IMR-90 (cell line): ENCODE results near the gene TMEM95. TPM values are rescaled to one million over a fixed set of nuclear protein-coding genes. Genes with fewer than 3 reads are reported as not detected.

Experiments used
- ATAC-seq: fragments of 200-7000 bp; cut with Tn5 transposase; 2 replicates; pipeline ENCODE4 v1.9.1; 2020; ENCODE audit warnings: low read depth, mild to moderate bottlenecking, moderate library complexity
- BruUV-seq: library from RNA; stranded (reverse); fragments of 400-500 nt; replicated peaks from 2 replicates; lab custom pipeline; 2021; lab: Mats Ljungman, UMichigan
- CTCF ChIA-PET: fragments of 300-600 bp; formaldehyde crosslinking; extraction: SDS; loops from one replicate; lab custom pipeline; 2021; ENCODE audit warnings: antibody characterized with exemption; lab: Yijun Ruan, JAX
- POLR2A ChIA-PET: fragments of 300-600 bp; sonication (Branson Sonifier 250); formaldehyde crosslinking; loops from one replicate; lab custom pipeline; 2022; ENCODE audit warnings: antibody characterized with exemption; ENCODE audit not compliant: unreplicated experiment; lab: Charles Lee
- DNase-seq: peaks from one replicate; pipeline ENCODE4 v3.0.0; 2013
- H2AFZ ChIP-seq: replicated peaks from 2 replicates; pipeline ENCODE3; 2013; ENCODE audit warnings: low read length, mild to moderate bottlenecking; ENCODE audit not compliant: poor library complexity
- H2AK5ac ChIP-seq: 2 replicates; pipeline ENCODE4 v1.6.1; 2013; ENCODE audit warnings: low read depth, low read length, inconsistent platforms
- H2AK9ac ChIP-seq: replicated peaks from 2 replicates; pipeline ENCODE3; 2013; ENCODE audit warnings: mild to moderate bottlenecking, low read depth, low read length, moderate library complexity; ENCODE audit not compliant: poor library complexity
- H2BK120ac ChIP-seq: 2 replicates; pipeline ENCODE4 v1.6.1; 2013; ENCODE audit warnings: low read depth, low read length, inconsistent platforms
- H2BK15ac ChIP-seq: 3 replicates; pipeline ENCODE4 v1.6.1; 2013; ENCODE audit warnings: low read depth, low read length, inconsistent platforms
- H2BK20ac ChIP-seq: 2 replicates; pipeline ENCODE4 v1.6.1; 2013; ENCODE audit warnings: low read depth, mild to moderate bottlenecking, inconsistent platforms, low read length, moderate library complexity
- H2BK5ac ChIP-seq: 2 replicates; pipeline ENCODE4 v1.6.1; 2013; ENCODE audit warnings: mild to moderate bottlenecking, low read depth, low read length, inconsistent platforms; ENCODE audit not compliant: poor library complexity, severe bottlenecking
- H3K14ac ChIP-seq: replicated peaks from 2 replicates; pipeline ENCODE4 v1.6.1; 2013; ENCODE audit warnings: low read depth, low read length, inconsistent platforms
- H3K18ac ChIP-seq: 2 replicates; pipeline ENCODE4 v1.6.1; 2013; ENCODE audit warnings: low read depth, low read length, control low read depth
- H3K23ac ChIP-seq: 2 replicates; pipeline ENCODE4 v1.6.1; 2013; ENCODE audit warnings: low read depth, low read length, inconsistent platforms
- H3K27ac ChIP-seq: 2 replicates; pipeline ENCODE4 v1.5.1; 2013; ENCODE audit warnings: mild to moderate bottlenecking, control low read depth, low read length; ENCODE audit not compliant: insufficient read depth
- H3K27me3 ChIP-seq: 2 replicates; pipeline ENCODE4 v1.6.1; 2013; ENCODE audit warnings: low read length; ENCODE audit not compliant: control insufficient read depth, insufficient read depth
- H3K36me3 ChIP-seq: 2 replicates; pipeline ENCODE4 v1.6.1; 2013; ENCODE audit warnings: low read length, mixed read lengths; ENCODE audit not compliant: control insufficient read depth, insufficient read depth
- H3K4ac ChIP-seq: 2 replicates; pipeline ENCODE4 v1.6.1; 2013; ENCODE audit warnings: low read depth, low read length, inconsistent platforms
- H3K4me1 ChIP-seq: 2 replicates; pipeline ENCODE4 v1.6.1; 2013; ENCODE audit warnings: low read length, mixed read lengths; ENCODE audit not compliant: control insufficient read depth, insufficient read depth
- H3K4me2 ChIP-seq: 2 replicates; pipeline ENCODE4 v1.6.1; 2013; ENCODE audit warnings: low read depth, mild to moderate bottlenecking, control low read depth, low read length, moderate library complexity
- H3K4me3 ChIP-seq: 2 replicates; pipeline ENCODE4 v1.5.1; 2013; ENCODE audit warnings: low read depth, mild to moderate bottlenecking, control low read depth, low read length, moderate library complexity; ENCODE audit not compliant: insufficient read depth
- H3K56ac ChIP-seq: 2 replicates; pipeline ENCODE4 v1.6.1; 2013; ENCODE audit warnings: low read length, inconsistent platforms; ENCODE audit not compliant: insufficient read depth; ENCODE audit errors: extremely low read depth
- H3K79me1 ChIP-seq, 2 experiments: 2 replicates each; pipeline ENCODE4 v1.6.1; 2013; ENCODE audit warnings: low read length in 2 of 2, inconsistent platforms in 1 of 2, low read depth in 1 of 2
- H3K9ac ChIP-seq: 2 replicates; pipeline ENCODE4 v1.6.1; 2013; ENCODE audit warnings: low read depth, low read length, control low read depth
- H3K9me1 ChIP-seq: 2 replicates; pipeline ENCODE4 v1.6.1; 2013; ENCODE audit warnings: low read length, inconsistent platforms; ENCODE audit not compliant: insufficient read depth
- H3K9me3 ChIP-seq: 2 replicates; pipeline ENCODE4 v1.6.1; 2013; ENCODE audit warnings: low read length; ENCODE audit not compliant: control insufficient read depth, insufficient read depth
- H4K20me1 ChIP-seq: 2 replicates; pipeline ENCODE4 v1.6.1; 2013; ENCODE audit warnings: low read length, inconsistent platforms; ENCODE audit not compliant: insufficient read depth
- H4K5ac ChIP-seq: 2 replicates; pipeline ENCODE4 v1.6.1; 2013; ENCODE audit warnings: mild to moderate bottlenecking, low read depth, low read length, control low read depth
- H4K8ac ChIP-seq, 2 experiments: 2 replicates each; pipeline ENCODE4 v1.6.1; 2013; ENCODE audit warnings: low read depth in 2 of 2, low read length in 2 of 2, control low read depth in 1 of 2, inconsistent platforms in 1 of 2
- H4K91ac ChIP-seq: 2 replicates; pipeline ENCODE4 v1.6.1; 2013; ENCODE audit warnings: low read depth, low read length, inconsistent platforms; ENCODE audit not compliant: insufficient read depth
- BHLHE40 ChIP-seq: fragments of 150-350 bp; IDR thresholded peaks from 2 replicates; pipeline ENCODE4 v1.6.1; 2016; ENCODE audit warnings: mild to moderate bottlenecking, low read depth, low read length
- CEBPB ChIP-seq: IDR thresholded peaks from 2 replicates; pipeline ENCODE4 v1.6.1; 2012; ENCODE audit warnings: low read depth, low read length, improper control_type of control experiment
- CHD1 ChIP-seq: IDR thresholded peaks from 2 replicates; pipeline ENCODE4 v1.6.1; 2012; ENCODE audit warnings: low read depth, low read length, improper control_type of control experiment
- FOS ChIP-seq: fragments of 150-350 bp; IDR thresholded peaks from 2 replicates; pipeline ENCODE4 v1.6.1; 2016; ENCODE audit warnings: low read depth, low read length
- MAFK ChIP-seq: IDR thresholded peaks from 2 replicates; pipeline ENCODE4 v1.6.1; 2012; ENCODE audit warnings: low read depth, low read length, improper control_type of control experiment
- MAZ ChIP-seq: IDR thresholded peaks from 2 replicates; pipeline ENCODE4 v1.6.1; 2012; ENCODE audit warnings: low read depth, mild to moderate bottlenecking, low read length, improper control_type of control experiment, moderate library complexity, borderline replicate concordance
- MXI1 ChIP-seq: IDR thresholded peaks from 2 replicates; pipeline ENCODE4 v1.6.1; 2012; ENCODE audit warnings: low read depth, mild to moderate bottlenecking, low read length, moderate library complexity, borderline replicate concordance
- POLR2A ChIP-seq: IDR thresholded peaks from 2 replicates; pipeline ENCODE4 v1.6.1; 2012; ENCODE audit warnings: mild to moderate bottlenecking, low read depth, low read length
- RAD21 ChIP-seq: IDR thresholded peaks from 2 replicates; pipeline ENCODE4 v1.6.1; 2012; ENCODE audit warnings: low read length, improper control_type of control experiment
- RCOR1 ChIP-seq: IDR thresholded peaks from 2 replicates; pipeline ENCODE4 v1.6.1; 2012; ENCODE audit warnings: mild to moderate bottlenecking, low read length, improper control_type of control experiment; ENCODE audit not compliant: insufficient replicate concordance
- RFX5 ChIP-seq: IDR thresholded peaks from 2 replicates; pipeline ENCODE4 v1.8.0; 2012; ENCODE audit warnings: low read depth, mild to moderate bottlenecking, low read length, moderate library complexity
- WGBS, 2 experiments: methylation state at CpG; one replicate each; pipeline versions ENCODE4 v1.1.5 to v1.1.7; 2013; ENCODE audit warnings: missing lambda C conversion rate in 2 of 2; ENCODE audit not compliant: insufficient read length in 1 of 2; ENCODE audit errors: extremely low coverage in 2 of 2; 5-methylcytosine and 5-hydroxymethylcytosine counted together
- dilution Hi-C: fragments of 300-500 bp; cut with HindIII; formaldehyde crosslinking; loops from one replicate; pipeline ENCODE4 v1.14.3; 2018; ENCODE audit warnings: low sequenced_read_pairs; ENCODE audit not compliant: unreplicated experiment
- in situ Hi-C: fragments of 300-500 bp; cut with MboI; formaldehyde crosslinking; loops from 3 replicates; pipeline ENCODE4 v1.14.3; 2019; ENCODE audit warnings: low sequenced_read_pairs, inconsistent platforms, mixed read lengths
- intact Hi-C: fragments of 100-400 bp; cut with micrococcal nuclease; formaldehyde crosslinking; loops from 2 replicates; pipeline ENCODE4 v1.10.0; 2022
- polyA plus RNA-seq, 3 experiments: library from polyadenylated mRNA; depleted of rRNA; stranded (reverse); fragments of >200 nt; gene quantifications; 2 replicates each; pipeline ENCODE4 v1.2.3, GENCODE V29; 2012; ENCODE audit warnings: low replicate concordance in 1 of 3
- total RNA-seq: library from RNA; depleted of rRNA; stranded (reverse); fragments of >200 nt; gene quantifications from 2 replicates; pipeline ENCODE4 v1.2.3, GENCODE V29; 2012
- TF ChIP-seq, protein P1 (sequence below): conservative IDR thresholded peaks from 2 replicates; pipeline ENCODE4 v1.5.1; 2012; ENCODE audit warnings: mild to moderate bottlenecking, low read depth, low read length, improper control_type of control experiment
- TF ChIP-seq, protein P2 (sequence below): fragments of 150-350 bp; IDR thresholded peaks from 2 replicates; pipeline ENCODE4 v1.6.1; 2017; ENCODE audit warnings: mild to moderate bottlenecking, antibody characterized with exemption, low read length, low read depth
- TF ChIP-seq, protein P3 (sequence below): fragments of 150-350 bp; IDR thresholded peaks from 2 replicates; pipeline ENCODE4 v1.6.1; 2016; ENCODE audit warnings: low read depth, mild to moderate bottlenecking, low read length, moderate library complexity, borderline replicate concordance

Gene TMEM95
- total and polyA plus RNA-seq, 2 of the 4 experiments (the other 2 are of a cell fraction) = not detected

DNA sequence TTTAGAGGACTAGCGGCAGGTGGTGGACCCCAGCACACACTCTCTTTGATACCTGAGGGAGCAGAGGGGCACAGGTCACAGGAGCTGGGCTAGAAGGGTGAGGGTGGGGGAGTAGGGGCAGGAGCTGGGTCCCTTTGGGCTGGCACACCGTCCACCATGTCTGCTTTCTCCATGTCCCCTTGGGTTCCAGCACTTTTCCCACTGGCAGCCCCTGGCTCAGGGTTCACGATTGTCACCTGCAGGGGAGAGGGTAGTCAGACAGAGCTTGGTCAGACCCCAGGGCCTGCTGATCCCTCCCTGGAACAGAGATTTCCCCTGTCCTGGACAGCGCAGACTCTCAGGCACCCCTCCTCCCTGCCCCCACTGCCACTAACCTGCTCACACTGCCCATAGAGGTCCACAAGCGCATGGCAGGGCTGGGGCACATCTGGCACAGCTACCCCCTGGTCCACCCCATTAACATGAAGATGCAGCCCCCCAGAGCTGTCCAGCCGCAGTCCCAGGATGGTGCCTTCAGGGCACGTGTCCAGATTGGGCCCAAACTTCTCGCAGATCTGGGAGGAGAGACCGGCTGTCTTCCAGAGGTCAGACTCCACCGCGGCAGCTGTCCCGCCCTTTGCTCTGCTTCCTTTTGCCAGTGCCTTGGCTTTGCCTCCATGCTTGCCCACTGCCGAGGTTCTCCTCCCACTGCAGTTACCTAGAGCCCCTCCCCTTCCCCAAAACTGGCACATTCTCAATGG lies 36.7 kb upstream of the TMEM95 start:
- ChIA-PET CTCF (no interaction called here), POLR2A (no interaction called here)
- Histone ChIP-seq H3K4me1 (peaks cover 7% of the 10 kb centered on the region), H3K18ac (no peak overlapping the region), H3K9me3 (no peaks in the 10 kb centered on the region), H2BK20ac (no peak overlapping the region), H3K36me3 (peaks cover 67% of the 10 kb centered on the region), H3K79me1 (peaks cover 9 to 21% of the 10 kb centered on the region in 2 experiments; a peak in 3 of 4 replicates), H3K4ac (no peak overlapping the region), H2AK9ac (no peak overlapping the region), H2AK5ac (no peak overlapping the region), H3K27ac (no peak overlapping the region), H3K9me1 (0 out of 2 replicates have a peak, but pooled peaks cover 4% of the 10 kb centered on the region), H4K8ac (no peak overlapping the region), H4K5ac (no peak overlapping the region), H2BK15ac (no peak overlapping the region), H3K14ac (no peak overlapping the region), H3K23ac (no peak overlapping the region), H3K4me2 (no peak overlapping the region), H3K9ac (no peak overlapping the region), H2BK120ac (no peak overlapping the region), H4K91ac (no peak overlapping the region), H4K20me1 (peaks cover 16% of the 10 kb centered on the region), H2BK5ac (no peak overlapping the region), H3K56ac (no peak overlapping the region), H3K4me3 (no peak overlapping the region), H3K27me3 (no peaks in the 10 kb centered on the region), H2AFZ (no peak overlapping the region)
- no peak for TF ChIP-seq BHLHE40
- TF ChIP-seq, protein P1, sequence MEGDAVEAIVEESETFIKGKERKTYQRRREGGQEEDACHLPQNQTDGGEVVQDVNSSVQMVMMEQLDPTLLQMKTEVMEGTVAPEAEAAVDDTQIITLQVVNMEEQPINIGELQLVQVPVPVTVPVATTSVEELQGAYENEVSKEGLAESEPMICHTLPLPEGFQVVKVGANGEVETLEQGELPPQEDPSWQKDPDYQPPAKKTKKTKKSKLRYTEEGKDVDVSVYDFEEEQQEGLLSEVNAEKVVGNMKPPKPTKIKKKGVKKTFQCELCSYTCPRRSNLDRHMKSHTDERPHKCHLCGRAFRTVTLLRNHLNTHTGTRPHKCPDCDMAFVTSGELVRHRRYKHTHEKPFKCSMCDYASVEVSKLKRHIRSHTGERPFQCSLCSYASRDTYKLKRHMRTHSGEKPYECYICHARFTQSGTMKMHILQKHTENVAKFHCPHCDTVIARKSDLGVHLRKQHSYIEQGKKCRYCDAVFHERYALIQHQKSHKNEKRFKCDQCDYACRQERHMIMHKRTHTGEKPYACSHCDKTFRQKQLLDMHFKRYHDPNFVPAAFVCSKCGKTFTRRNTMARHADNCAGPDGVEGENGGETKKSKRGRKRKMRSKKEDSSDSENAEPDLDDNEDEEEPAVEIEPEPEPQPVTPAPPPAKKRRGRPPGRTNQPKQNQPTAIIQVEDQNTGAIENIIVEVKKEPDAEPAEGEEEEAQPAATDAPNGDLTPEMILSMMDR = no peak
- no peak for TF ChIP-seq POLR2A
- no peak for TF ChIP-seq RAD21
- TF ChIP-seq, protein P2, sequence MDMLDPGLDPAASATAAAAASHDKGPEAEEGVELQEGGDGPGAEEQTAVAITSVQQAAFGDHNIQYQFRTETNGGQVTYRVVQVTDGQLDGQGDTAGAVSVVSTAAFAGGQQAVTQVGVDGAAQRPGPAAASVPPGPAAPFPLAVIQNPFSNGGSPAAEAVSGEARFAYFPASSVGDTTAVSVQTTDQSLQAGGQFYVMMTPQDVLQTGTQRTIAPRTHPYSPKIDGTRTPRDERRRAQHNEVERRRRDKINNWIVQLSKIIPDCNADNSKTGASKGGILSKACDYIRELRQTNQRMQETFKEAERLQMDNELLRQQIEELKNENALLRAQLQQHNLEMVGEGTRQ = no peak
- TF ChIP-seq MXI1 = no peak
- no peak for TF ChIP-seq MAZ
- TF ChIP-seq CHD1 = no peak
- no peak for TF ChIP-seq MAFK
- no peak for TF ChIP-seq RFX5
- no peak for TF ChIP-seq RCOR1
- TF ChIP-seq CEBPB = no peak
- no peak for TF ChIP-seq FOS
- TF ChIP-seq, protein P3, sequence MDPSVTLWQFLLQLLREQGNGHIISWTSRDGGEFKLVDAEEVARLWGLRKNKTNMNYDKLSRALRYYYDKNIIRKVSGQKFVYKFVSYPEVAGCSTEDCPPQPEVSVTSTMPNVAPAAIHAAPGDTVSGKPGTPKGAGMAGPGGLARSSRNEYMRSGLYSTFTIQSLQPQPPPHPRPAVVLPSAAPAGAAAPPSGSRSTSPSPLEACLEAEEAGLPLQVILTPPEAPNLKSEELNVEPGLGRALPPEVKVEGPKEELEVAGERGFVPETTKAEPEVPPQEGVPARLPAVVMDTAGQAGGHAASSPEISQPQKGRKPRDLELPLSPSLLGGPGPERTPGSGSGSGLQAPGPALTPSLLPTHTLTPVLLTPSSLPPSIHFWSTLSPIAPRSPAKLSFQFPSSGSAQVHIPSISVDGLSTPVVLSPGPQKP = no peak
- no TSS peak for BruUV-seq
- 95% methylated on average over 9 of the region's 13 CpGs; no CpG with 5 or more reads in 1 of the 2 experiments for WGBS, 2 experiments
- DNase-seq (no peak), ATAC-seq (no peak)
- in situ Hi-C loops = no loop called here
- intact Hi-C loops = no loop called here
- dilution Hi-C loops = no loop called here
